Neutrophil (primary cell): Measurements from ENCODE around the gene KIAA0232.

ENCODE experiments used
- H3K27ac ChIP-seq: fragments of 200-600 bp; sonication (generic); 2 replicates; pipeline ENCODE4 v1.5.1; 2016; ENCODE audit warnings: mild to moderate bottlenecking, moderate library complexity
- H3K27me3 ChIP-seq: fragments of 200-600 bp; sonication (generic); 2 replicates; pipeline ENCODE4 v1.6.0; 2016; ENCODE audit warnings: mild to moderate bottlenecking
- H3K36me3 ChIP-seq: fragments of 200-600 bp; sonication (generic); 2 replicates; pipeline ENCODE4 v1.5.1; 2017
- H3K4me1 ChIP-seq, 2 experiments: fragments of 200-600 bp in 1 of 2; sonication (generic) in 1 of 2; 1 replicate in 1 of 2; 2 replicates in 1 of 2; pipeline versions ENCODE4 v1.5.1 to v1.6.1; 2013 to 2016; ENCODE audit warnings: low read depth in 1 of 2, low read length in 1 of 2, mild to moderate bottlenecking in 1 of 2, moderate library complexity in 1 of 2; ENCODE audit not compliant: control insufficient read depth in 1 of 2, insufficient read depth in 1 of 2
- H3K4me3 ChIP-seq, 2 experiments: fragments of 200-600 bp in 1 of 2; sonication (generic) in 1 of 2; 1 replicate in 1 of 2; 2 replicates in 1 of 2; pipeline ENCODE4 v1.5.1; 2013 to 2016; ENCODE audit warnings: low read depth in 1 of 2, low read length in 1 of 2, mild to moderate bottlenecking in 1 of 2, moderate library complexity in 1 of 2
- H3K9me3 ChIP-seq: fragments of 200-600 bp; sonication (generic); 2 replicates; pipeline ENCODE4 v1.5.1; 2016
- CTCF ChIP-seq: fragments of 200-600 bp; sonication (generic); IDR thresholded peaks from 2 replicates; pipeline ENCODE4 v1.5.1; 2016; ENCODE audit warnings: antibody characterized with exemption

The KIAA0232 gene

GRCh38 chr4:6893449-6894085 is 111.0 kb downstream of the KIAA0232 start:
- H3K4me3 ChIP-seq: peak overlapping the region; percentile 5 to 12
- TF ChIP-seq CTCF: peak; percentile 23
- H3K4me1 ChIP-seq: peaks cover 38 to 52% of the 10 kb centered on the region in 2 experiments
- H3K36me3 ChIP-seq: no peaks in the 10 kb centered on the region
- no peaks in the 10 kb centered on the region for H3K9me3 ChIP-seq
- peak overlapping the region; percentile 82 for H3K27ac ChIP-seq
- no peaks in the 10 kb centered on the region for H3K27me3 ChIP-seq

GRCh38 chr4:6894086-6894478 is 111.6 kb downstream of the KIAA0232 start:
- H3K4me1 ChIP-seq: peaks cover 34 to 49% of the 10 kb centered on the region in 2 experiments
- H3K4me3 ChIP-seq: no peak overlapping the region
- no peaks in the 10 kb centered on the region for H3K9me3 ChIP-seq
- no peaks in the 10 kb centered on the region for H3K36me3 ChIP-seq
- H3K27me3 ChIP-seq: no peaks in the 10 kb centered on the region
- peak overlapping the region; percentile 82 for H3K27ac ChIP-seq
- TF ChIP-seq CTCF: no peak

GRCh38 chr4:6894528-6895498 is 112.3 kb downstream of the KIAA0232 start:
- Histone ChIP-seq H3K36me3 (no peaks in the 10 kb centered on the region), H3K27ac (no peak overlapping the region), H3K9me3 (no peaks in the 10 kb centered on the region), H3K27me3 (no peaks in the 10 kb centered on the region), H3K4me3 (no peak overlapping the region), H3K4me1 (peaks cover 33 to 49% of the 10 kb centered on the region in 2 experiments)
- TF ChIP-seq CTCF: no peak

- TF ChIP-seq CTCF: no peak
- H3K36me3 ChIP-seq: no peaks in the 10 kb centered on the region
- H3K4me3 ChIP-seq: no peak overlapping the region
- no peak overlapping the region for H3K27ac ChIP-seq
- no peaks in the 10 kb centered on the region for H3K9me3 ChIP-seq
- peaks cover 30 to 45% of the 10 kb centered on the region in 2 experiments for H3K4me1 ChIP-seq
- no peaks in the 10 kb centered on the region for H3K27me3 ChIP-seq
Observed at GRCh38 chr4:6896035-6896434, 113.5 kb downstream of the KIAA0232 start.

GRCh38 chr4:6898763-6899162 is 116.2 kb downstream of the KIAA0232 start:
- no peak overlapping the region for H3K4me3 ChIP-seq
- H3K4me1 ChIP-seq: peaks cover 5 to 24% of the 10 kb centered on the region in 2 experiments
- H3K36me3 ChIP-seq: no peaks in the 10 kb centered on the region
- H3K27me3 ChIP-seq: no peaks in the 10 kb centered on the region
- H3K27ac ChIP-seq: no peak overlapping the region
- no peak for TF ChIP-seq CTCF
- no peaks in the 10 kb centered on the region for H3K9me3 ChIP-seq
